K562 (cell line): Measurements from ENCODE around the gene ADAMTS14. TPM values are rescaled to one million over a fixed set of nuclear protein-coding genes. Genes with fewer than 3 reads are reported as not detected.
A peak's percentile ranks its signal among the peaks of the same experiment; 100 is the strongest.

Experiments
- CBFA2T3 ChIP-seq: fragments of 450-650 bp; IDR thresholded peaks from 2 replicates; pipeline ENCODE4 v1.6.1; 2017
- CBX5 ChIP-seq: IDR thresholded peaks from 2 replicates; pipeline ENCODE4 v1.6.1; 2014; ENCODE audit warnings: low read depth, borderline replicate concordance
- EZH2 ChIP-seq: IDR thresholded peaks from 2 replicates; pipeline ENCODE4 v1.6.1; 2012; ENCODE audit warnings: low read depth, mild to moderate bottlenecking, inconsistent platforms, low read length, borderline replicate concordance
- GABPB1 ChIP-seq: sonication (generic); formaldehyde crosslinking; IDR thresholded peaks from 2 replicates; pipeline ENCODE4 v1.8.0; 2022; ENCODE audit warnings: mild to moderate bottlenecking, missing genetic modification reagents
- NR1H2 ChIP-seq: sonication (generic); formaldehyde crosslinking; IDR thresholded peaks from 2 replicates; pipeline ENCODE4 v1.4.0; 2020; ENCODE audit warnings: mild to moderate bottlenecking, missing genetic modification reagents
- NR2C1 ChIP-seq, 2 experiments: fragments of 450-650 bp; IDR thresholded peaks; 2 replicates each; pipeline ENCODE4 v1.6.1; 2017; ENCODE audit warnings: mild to moderate bottlenecking in 2 of 2, antibody characterized with exemption in 1 of 2, inconsistent platforms in 1 of 2, missing compliant biosample characterization in 1 of 2, missing genetic modification characterization in 1 of 2
- STAT6 ChIP-seq: sonication (generic); formaldehyde crosslinking; IDR thresholded peaks from 2 replicates; pipeline ENCODE4 v1.8.1; 2023; ENCODE audit warnings: mild to moderate bottlenecking, missing genetic modification reagents
- SUPT5H ChIP-seq: fragments of 450-650 bp; IDR thresholded peaks from 2 replicates; pipeline ENCODE4 v1.6.1; 2016
- TEAD4 ChIP-seq, 2 experiments: sonication (generic) in 1 of 2; formaldehyde crosslinking in 1 of 2; IDR thresholded peaks; 2 replicates each; pipeline versions ENCODE4 v1.6.1 to v1.8.0; 2012 to 2022; ENCODE audit warnings: borderline replicate concordance in 1 of 2, inconsistent platforms in 1 of 2, low read length in 1 of 2, mild to moderate bottlenecking in 1 of 2, missing genetic modification reagents in 1 of 2
- TSC22D4 ChIP-seq: fragments of 450-650 bp; IDR thresholded peaks from 2 replicates; pipeline ENCODE4 v1.6.1; 2016; ENCODE audit warnings: missing genetic modification characterization, missing biosample characterization, control low read depth
- ZNF584 ChIP-seq: fragments of 200-800 bp; sonication (Bioruptor generic); IDR thresholded peaks from 2 replicates; pipeline ENCODE4 v1.6.1; 2016; ENCODE audit warnings: low read depth, mild to moderate bottlenecking, missing genetic modification characterization, missing compliant biosample characterization
- polyA plus RNA-seq, 8 experiments: library from polyadenylated mRNA; depleted of rRNA in 4 of 8; stranded (reverse) in 5 of 8; unstranded in 3 of 8; fragments of >200 nt; fragmentation: Nextera tagmentation in 2 of 8; fragmentation: Illumina TruSeq in 1 of 8; extraction: Ambion mirVana in 2 of 8; extraction: Trizol in 1 of 8; gene quantifications; 2 replicates each; pipeline versions ENCODE4 v1.2.1 to v1.2.3, GENCODE V29; 2011 to 2014; ENCODE audit warnings: inconsistent platforms in 1 of 8, missing spikeins in 1 of 8
- total RNA-seq, 7 experiments: library from RNA; depleted of rRNA in 6 of 7; stranded (reverse); fragments of >200 nt in 6 of 7; fragmentation: Illumina TruSeq in 2 of 7; extraction: Trizol in 2 of 7; gene quantifications; 2 replicates each; pipeline versions ENCODE4 v1.2.1 to v1.2.3, GENCODE V29; 2011 to 2021; ENCODE audit warnings: low replicate concordance in 1 of 7
- TF ChIP-seq, protein P1 (sequence below): fragments of 250-450 bp; sonication (Bioruptor Pico); IDR thresholded peaks from 2 replicates; pipeline ENCODE4 v1.5.0; 2021
- TF ChIP-seq, protein P2 (sequence below): IDR thresholded peaks from 2 replicates; pipeline ENCODE4 v1.6.1; 2012; ENCODE audit warnings: low read depth, low read length, improper control_type of control experiment, borderline replicate concordance
- TF ChIP-seq, protein P3 (sequence below): sonication (generic); formaldehyde crosslinking; IDR thresholded peaks from 2 replicates; pipeline ENCODE4 v1.8.0; 2022; ENCODE audit warnings: mild to moderate bottlenecking, missing genetic modification reagents
- TF ChIP-seq, protein P4 (sequence below): fragments of 250-450 bp; sonication (Bioruptor Pico); IDR thresholded peaks from 2 replicates; pipeline ENCODE4 v1.5.0; 2022; ENCODE audit warnings: mild to moderate bottlenecking

ADAMTS14 gene
- total and polyA plus RNA-seq, 9 of the 15 experiments (the other 6 are each of a cell fraction or from before 2014, with no cell fraction given) = 0.04 to 37.4 (median 15.9) TPM

DNA sequence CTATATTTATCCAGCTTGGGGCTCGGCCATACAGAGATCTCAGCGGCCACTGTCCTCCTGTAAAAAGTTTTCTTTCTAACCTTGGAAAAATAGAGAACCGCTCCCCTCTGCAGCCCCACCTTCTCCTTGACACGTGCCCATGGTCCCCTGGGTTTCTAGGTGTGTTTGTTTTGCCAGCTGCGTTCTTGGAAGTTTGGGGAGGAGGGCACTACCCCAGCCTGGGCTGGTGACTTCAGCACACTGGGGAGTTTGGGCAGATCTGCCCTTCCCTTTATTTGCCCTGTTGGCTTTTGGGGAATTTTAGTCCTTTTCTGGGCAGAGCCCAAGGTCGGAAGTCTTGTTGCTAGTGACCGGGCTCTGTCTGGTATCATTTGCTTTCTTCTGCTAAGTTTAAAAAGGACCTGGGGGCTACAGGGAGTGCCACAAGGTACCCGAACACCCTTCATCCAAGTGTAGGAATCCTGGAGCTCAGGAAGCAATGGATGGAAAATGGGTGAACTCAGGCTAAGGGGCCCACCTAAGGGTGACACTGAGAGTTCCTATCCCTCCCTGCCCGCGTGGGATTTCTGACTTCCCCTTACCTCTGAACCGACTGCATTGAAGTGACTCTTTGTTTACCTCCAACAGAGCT lies 1.7 kb downstream of the ADAMTS14 start (continued):
- TF ChIP-seq, protein P1, sequence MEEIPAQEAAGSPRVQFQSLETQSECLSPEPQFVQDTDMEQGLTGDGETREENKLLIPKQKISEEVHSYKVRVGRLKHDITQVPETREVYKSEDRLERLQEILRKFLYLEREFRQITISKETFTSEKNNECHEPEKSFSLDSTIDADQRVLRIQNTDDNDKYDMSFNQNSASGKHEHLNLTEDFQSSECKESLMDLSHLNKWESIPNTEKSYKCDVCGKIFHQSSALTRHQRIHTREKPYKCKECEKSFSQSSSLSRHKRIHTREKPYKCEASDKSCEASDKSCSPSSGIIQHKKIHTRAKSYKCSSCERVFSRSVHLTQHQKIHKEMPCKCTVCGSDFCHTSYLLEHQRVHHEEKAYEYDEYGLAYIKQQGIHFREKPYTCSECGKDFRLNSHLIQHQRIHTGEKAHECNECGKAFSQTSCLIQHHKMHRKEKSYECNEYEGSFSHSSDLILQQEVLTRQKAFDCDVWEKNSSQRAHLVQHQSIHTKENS (CRISPR knock-in tag) = no peak
- no peak for TF ChIP-seq CBX5
- TF ChIP-seq TSC22D4 (tag) = no peak
- no peak for TF ChIP-seq GABPB1 (CRISPR knock-in tag)
- no peak for TF ChIP-seq CBFA2T3
- TF ChIP-seq, protein P2, sequence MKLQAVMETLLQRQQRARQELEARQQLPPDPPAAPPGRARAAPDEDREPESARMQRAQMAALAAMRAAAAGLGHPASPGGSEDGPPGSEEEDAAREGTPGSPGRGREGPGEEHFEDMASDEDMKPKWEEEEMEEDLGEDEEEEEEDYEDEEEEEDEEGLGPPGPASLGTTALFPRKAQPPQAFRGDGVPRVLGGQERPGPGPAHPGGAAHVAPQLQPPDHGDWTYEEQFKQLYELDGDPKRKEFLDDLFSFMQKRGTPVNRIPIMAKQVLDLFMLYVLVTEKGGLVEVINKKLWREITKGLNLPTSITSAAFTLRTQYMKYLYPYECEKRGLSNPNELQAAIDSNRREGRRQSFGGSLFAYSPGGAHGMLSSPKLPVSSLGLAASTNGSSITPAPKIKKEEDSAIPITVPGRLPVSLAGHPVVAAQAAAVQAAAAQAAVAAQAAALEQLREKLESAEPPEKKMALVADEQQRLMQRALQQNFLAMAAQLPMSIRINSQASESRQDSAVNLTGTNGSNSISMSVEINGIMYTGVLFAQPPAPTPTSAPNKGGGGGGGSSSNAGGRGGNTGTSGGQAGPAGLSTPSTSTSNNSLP = no peak
- TF ChIP-seq, protein P3, sequence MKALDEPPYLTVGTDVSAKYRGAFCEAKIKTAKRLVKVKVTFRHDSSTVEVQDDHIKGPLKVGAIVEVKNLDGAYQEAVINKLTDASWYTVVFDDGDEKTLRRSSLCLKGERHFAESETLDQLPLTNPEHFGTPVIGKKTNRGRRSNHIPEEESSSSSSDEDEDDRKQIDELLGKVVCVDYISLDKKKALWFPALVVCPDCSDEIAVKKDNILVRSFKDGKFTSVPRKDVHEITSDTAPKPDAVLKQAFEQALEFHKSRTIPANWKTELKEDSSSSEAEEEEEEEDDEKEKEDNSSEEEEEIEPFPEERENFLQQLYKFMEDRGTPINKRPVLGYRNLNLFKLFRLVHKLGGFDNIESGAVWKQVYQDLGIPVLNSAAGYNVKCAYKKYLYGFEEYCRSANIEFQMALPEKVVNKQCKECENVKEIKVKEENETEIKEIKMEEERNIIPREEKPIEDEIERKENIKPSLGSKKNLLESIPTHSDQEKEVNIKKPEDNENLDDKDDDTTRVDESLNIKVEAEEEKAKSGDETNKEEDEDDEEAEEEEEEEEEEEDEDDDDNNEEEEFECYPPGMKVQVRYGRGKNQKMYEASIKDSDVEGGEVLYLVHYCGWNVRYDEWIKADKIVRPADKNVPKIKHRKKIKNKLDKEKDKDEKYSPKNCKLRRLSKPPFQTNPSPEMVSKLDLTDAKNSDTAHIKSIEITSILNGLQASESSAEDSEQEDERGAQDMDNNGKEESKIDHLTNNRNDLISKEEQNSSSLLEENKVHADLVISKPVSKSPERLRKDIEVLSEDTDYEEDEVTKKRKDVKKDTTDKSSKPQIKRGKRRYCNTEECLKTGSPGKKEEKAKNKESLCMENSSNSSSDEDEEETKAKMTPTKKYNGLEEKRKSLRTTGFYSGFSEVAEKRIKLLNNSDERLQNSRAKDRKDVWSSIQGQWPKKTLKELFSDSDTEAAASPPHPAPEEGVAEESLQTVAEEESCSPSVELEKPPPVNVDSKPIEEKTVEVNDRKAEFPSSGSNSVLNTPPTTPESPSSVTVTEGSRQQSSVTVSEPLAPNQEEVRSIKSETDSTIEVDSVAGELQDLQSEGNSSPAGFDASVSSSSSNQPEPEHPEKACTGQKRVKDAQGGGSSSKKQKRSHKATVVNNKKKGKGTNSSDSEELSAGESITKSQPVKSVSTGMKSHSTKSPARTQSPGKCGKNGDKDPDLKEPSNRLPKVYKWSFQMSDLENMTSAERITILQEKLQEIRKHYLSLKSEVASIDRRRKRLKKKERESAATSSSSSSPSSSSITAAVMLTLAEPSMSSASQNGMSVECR (CRISPR knock-in tag) = no peak
- TF ChIP-seq TEAD4 (IDR thresholded peaks at IDR 0.05; ENCODE audit: low read length) = no peak
- no peak for TF ChIP-seq TEAD4 (CRISPR knock-in tag; IDR thresholded peaks at IDR 0.05; ENCODE audit: borderline replicate concordance)
- TF ChIP-seq NR2C1 (IDR thresholded peaks at IDR 0.05) = no peak
- TF ChIP-seq NR2C1 (tag; IDR thresholded peaks at IDR 0.05) = peak; percentile 53; the same call in 1 of the 2 replicates
- TF ChIP-seq STAT6 (CRISPR knock-in tag) = no peak
- no peak for TF ChIP-seq ZNF584 (CRISPR knock-in tag)
- TF ChIP-seq EZH2 = no peak
- TF ChIP-seq SUPT5H = no peak
- TF ChIP-seq, protein P4, sequence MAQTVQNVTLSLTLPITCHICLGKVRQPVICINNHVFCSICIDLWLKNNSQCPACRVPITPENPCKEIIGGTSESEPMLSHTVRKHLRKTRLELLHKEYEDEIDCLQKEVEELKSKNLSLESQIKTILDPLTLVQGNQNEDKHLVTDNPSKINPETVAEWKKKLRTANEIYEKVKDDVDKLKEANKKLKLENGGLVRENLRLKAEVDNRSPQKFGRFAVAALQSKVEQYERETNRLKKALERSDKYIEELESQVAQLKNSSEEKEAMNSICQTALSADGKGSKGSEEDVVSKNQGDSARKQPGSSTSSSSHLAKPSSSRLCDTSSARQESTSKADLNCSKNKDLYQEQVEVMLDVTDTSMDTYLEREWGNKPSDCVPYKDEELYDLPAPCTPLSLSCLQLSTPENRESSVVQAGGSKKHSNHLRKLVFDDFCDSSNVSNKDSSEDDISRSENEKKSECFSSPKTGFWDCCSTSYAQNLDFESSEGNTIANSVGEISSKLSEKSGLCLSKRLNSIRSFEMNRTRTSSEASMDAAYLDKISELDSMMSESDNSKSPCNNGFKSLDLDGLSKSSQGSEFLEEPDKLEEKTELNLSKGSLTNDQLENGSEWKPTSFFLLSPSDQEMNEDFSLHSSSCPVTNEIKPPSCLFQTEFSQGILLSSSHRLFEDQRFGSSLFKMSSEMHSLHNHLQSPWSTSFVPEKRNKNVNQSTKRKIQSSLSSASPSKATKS = no peak
- no peak for TF ChIP-seq NR1H2 (CRISPR knock-in tag)
